Measurements from ENCODE around the gene BTBD6. TPM values are rescaled to one million over a fixed set of nuclear protein-coding genes. Genes with fewer than 3 reads are reported as not detected.
A peak's percentile ranks its signal among the peaks of the same experiment; 100 is the strongest.

The BTBD6 gene
- total RNA-seq, 1 experiment from 2014 or later = 7.8 TPM

GRCh38 chr14:105214324-105214915 is 33.9 kb upstream of the BTBD6 start:
- ChIA-PET CTCF (interaction anchor here (0.8 to 1.5 kb wide), 3 partner anchors 34 to 131 kb away, joined by 3 read pairs; partner anchors contain the start of gene BTBD6), POLR2A (interaction anchor here (1.5 kb wide), 1 partner anchor 9 kb away, joined by 4 read pairs; no protein-coding TSS in a partner anchor)
- Mint-ChIP-seq H3K4me3 (no peak overlapping the region), H3K27ac (no peak overlapping the region), H3K27me3 (ENCODE audit: low read depth) (no peaks in the 10 kb centered on the region), H3K9me3 (peaks cover 9% of the 10 kb centered on the region), H3K4me1 (no peaks in the 10 kb centered on the region), H3K36me3 (peaks cover 10% of the 10 kb centered on the region; the same call in 1 of the 2 replicates)
- DNase-seq (ENCODE audit: low spot score) = no peak
- TF ChIP-seq USF2 (CRISPR knock-in tag; IDR thresholded peaks at IDR 0.05) (no peak), RELA (CRISPR knock-in tag; IDR thresholded peaks at IDR 0.05; ENCODE audit: borderline replicate concordance) (no peak), USF1 (CRISPR knock-in tag; IDR thresholded peaks at IDR 0.05) (no peak), ZNF317 (CRISPR knock-in tag; IDR thresholded peaks at IDR 0.05; ENCODE audit: borderline replicate concordance, low read depth) (no peak), HMGA2 (CRISPR knock-in tag; IDR thresholded peaks at IDR 0.05) (no peak), ETV6 (CRISPR knock-in tag; IDR thresholded peaks at IDR 0.05) (no peak), PRRX2 (CRISPR knock-in tag; IDR thresholded peaks at IDR 0.05) (no peak), MAX (CRISPR knock-in tag; IDR thresholded peaks at IDR 0.05) (no peak), TEAD1 (CRISPR knock-in tag; IDR thresholded peaks at IDR 0.05) (no peak), NR2C2 (CRISPR knock-in tag; IDR thresholded peaks at IDR 0.05) (no peak), ZMAT4 (CRISPR knock-in tag; IDR thresholded peaks at IDR 0.05) (no peak), MYBL2 (CRISPR knock-in tag; IDR thresholded peaks at IDR 0.05) (no peak), RORB (CRISPR knock-in tag; IDR thresholded peaks at IDR 0.05) (no peak), ZNF263 (CRISPR knock-in tag; IDR thresholded peaks at IDR 0.05; ENCODE audit: low read depth) (no peak), ZBTB21 (CRISPR knock-in tag; IDR thresholded peaks at IDR 0.05; ENCODE audit: borderline replicate concordance) (no peak), ZNF532 (CRISPR knock-in tag; IDR thresholded peaks at IDR 0.05; ENCODE audit: borderline replicate concordance) (no peak), IRF1 (CRISPR knock-in tag; IDR thresholded peaks at IDR 0.05) (no peak), SOX15 (CRISPR knock-in tag; IDR thresholded peaks at IDR 0.05) (no peak)
- no peak for ATAC-seq

GRCh38 chr14:105215602-105216001 is 32.7 kb upstream of the BTBD6 start:
- H3K4me3 Mint-ChIP-seq = no peak overlapping the region
- DNase-seq (ENCODE audit: low spot score) (no peak), ATAC-seq (no peak)
- ChIA-PET POLR2A (no interaction called here), CTCF (no interaction called here)
- H3K27me3 Mint-ChIP-seq (ENCODE audit: low read depth) = no peaks in the 10 kb centered on the region
- no peaks in the 10 kb centered on the region for H3K4me1 Mint-ChIP-seq
- 0 out of 2 replicates have a peak overlapping the region, but pooled peaks have one; percentile 27 for H3K27ac Mint-ChIP-seq
- H3K36me3 Mint-ChIP-seq = peaks cover 10% of the 10 kb centered on the region; the same call in 1 of the 2 replicates
- H3K9me3 Mint-ChIP-seq = peaks cover 9% of the 10 kb centered on the region
- TF ChIP-seq ZSCAN18 (CRISPR knock-in tag; IDR thresholded peaks at IDR 0.05) = no peak
- TF ChIP-seq CBFB (CRISPR knock-in tag; IDR thresholded peaks at IDR 0.05; ENCODE audit: low read depth) = no peak
- TF ChIP-seq JUN (CRISPR knock-in tag; IDR thresholded peaks at IDR 0.05) = no peak
- no peak for TF ChIP-seq ESRRA (CRISPR knock-in tag; IDR thresholded peaks at IDR 0.05; ENCODE audit: borderline replicate concordance)
- TF ChIP-seq CDX4 (CRISPR knock-in tag; IDR thresholded peaks at IDR 0.05; ENCODE audit: borderline replicate concordance) = no peak
- no peak for TF ChIP-seq ZNF138 (CRISPR knock-in tag; conservative IDR thresholded peaks at IDR 0.05)
- TF ChIP-seq ATF2 (CRISPR knock-in tag; IDR thresholded peaks at IDR 0.05; ENCODE audit: borderline replicate concordance, low read depth) = no peak
